NCI-H748 treated with DMSO at 0.1 percent for 48 hours (cell line): ENCODE measurements around the gene CHIT1.

ENCODE experiments used
- DNase-seq: peaks from one replicate; lab custom pipeline; 2025; lab: John Stamatoyannopoulos, UW

CHIT1 gene

GRCh38 chr1:203174324-203174985 is 55.0 kb downstream of the CHIT1 start:
- DNase-seq = no peak

DNA sequence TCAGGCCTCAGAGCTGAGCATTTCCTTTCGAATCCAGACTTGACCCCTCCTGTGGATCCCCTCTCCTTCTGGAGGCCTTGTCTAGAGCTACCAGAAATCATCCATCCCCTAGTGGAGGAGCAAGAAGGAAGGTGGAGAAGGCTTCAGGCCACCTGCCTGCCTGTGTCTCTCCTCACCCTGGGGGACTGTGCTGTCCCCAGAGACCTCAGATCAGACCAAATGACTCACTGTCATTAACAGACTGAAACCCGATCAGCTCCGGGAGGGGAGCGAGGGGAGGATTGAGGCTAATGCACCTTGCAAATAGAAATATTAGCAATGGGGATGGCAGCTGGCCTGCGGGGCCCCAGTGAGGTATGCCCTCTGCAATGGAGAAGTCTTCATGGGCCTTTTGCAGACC is 55.9 kb downstream of the CHIT1 start:
- DNase-seq = no peak

DNA sequence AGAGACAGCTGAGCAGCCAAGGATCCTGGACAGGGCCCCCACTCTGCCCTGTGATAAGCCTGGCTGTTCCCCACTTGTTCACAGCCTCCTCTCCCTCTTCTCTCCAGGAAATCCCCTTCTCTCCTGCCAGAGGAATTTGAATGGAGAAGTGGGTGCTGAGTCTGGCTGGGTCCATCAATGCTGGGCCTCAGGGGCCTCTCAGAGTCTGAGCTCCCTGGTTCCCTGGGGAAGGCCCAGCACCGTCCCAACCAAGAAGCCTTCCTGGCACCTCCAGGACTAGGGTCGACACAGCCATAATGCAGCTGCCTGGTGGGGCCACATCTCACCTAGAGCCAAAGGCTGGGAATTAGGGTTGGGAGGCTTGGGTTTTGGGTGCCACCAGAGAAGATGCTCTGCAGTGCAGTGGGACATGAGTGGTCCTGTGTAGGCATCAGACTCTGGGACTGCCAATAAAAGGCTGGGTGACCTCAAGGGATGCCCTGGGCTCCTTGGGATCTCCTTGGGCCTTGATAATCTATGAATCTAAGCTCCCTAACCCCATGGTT is 56.4 kb downstream of the CHIT1 start:
- no peak for DNase-seq

DNA sequence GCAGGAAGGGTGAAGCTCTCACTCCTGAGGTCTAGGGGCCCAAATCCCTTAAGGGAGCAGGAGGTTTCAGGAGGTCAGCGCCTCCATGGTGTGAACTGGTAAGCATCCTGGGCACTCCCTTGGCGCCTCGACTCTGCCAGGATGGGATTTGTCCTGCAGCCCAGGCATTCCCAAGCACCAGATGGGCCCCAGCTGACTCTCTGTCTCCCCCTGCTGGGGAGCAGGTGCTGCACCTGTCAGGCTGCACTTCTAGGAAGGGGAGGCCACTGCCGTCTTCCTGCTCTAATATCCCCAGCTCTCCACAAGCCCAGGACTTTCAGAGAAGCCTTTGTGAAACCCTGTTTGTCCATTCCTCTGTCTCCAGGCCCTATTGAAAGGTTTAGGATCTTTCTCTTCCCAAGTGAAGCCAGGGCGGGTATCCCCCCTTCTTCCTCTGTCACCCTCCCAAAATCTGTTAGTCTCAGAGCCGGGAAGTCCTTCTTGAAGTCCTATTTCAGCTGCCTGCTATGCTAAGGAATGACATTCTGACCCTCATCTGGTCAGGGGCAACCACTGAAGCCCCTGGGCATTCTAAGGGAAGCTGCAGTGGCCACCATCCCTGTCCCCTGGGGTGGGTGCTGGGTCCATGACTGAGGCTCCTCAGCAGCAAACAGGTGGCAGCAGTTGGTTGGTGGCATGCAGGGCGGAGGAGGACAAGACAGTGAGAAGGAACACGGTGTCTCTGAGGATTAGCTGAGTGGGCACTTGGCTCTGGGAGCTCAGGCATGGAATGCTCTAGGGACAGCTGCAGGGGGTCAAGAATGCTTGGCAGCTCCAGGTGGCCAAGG is 57.1 kb downstream of the CHIT1 start:
- no peak for DNase-seq

DNA sequence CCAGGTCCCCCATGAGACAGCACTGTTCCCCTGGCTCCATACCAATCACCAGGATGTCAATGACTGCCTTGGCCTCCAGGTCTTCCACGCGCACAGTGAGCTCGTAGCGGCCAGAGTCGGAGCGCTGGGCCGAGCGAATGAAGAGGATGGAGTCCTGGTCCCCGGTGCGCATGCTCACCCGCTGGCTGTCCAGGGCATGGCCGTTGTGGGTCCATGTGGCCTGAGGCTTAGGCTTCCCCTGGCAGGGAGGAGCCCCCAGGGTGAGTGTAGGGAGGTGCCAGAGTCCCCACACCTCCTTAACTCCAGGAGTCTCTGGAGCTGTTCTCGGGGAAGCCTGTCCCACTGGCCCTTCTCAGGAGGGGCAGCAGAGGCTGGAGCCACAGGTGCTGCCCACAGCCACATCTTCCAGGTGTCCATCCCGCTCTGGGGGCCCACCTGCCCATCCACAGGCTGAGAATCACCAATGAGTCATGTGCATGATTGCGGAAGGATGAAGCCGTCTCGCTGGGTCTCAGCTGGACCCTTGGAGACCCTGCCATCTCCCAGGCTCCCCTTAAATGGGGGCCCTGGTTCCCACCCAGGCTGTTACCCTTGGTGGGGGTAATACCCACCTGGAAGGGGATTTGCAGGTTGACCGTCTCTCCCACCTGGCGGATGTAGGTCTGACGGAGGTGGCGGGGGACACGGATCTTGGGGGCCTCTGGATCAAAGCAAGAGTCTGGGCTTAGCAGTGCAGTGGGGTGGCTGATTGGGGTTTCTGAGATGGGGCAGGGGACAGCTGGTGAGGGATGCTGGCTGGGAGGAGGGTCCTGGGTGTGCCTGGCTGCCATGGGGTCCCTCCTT is 57.9 kb downstream of the CHIT1 start:
- DNase-seq = no peak

DNA sequence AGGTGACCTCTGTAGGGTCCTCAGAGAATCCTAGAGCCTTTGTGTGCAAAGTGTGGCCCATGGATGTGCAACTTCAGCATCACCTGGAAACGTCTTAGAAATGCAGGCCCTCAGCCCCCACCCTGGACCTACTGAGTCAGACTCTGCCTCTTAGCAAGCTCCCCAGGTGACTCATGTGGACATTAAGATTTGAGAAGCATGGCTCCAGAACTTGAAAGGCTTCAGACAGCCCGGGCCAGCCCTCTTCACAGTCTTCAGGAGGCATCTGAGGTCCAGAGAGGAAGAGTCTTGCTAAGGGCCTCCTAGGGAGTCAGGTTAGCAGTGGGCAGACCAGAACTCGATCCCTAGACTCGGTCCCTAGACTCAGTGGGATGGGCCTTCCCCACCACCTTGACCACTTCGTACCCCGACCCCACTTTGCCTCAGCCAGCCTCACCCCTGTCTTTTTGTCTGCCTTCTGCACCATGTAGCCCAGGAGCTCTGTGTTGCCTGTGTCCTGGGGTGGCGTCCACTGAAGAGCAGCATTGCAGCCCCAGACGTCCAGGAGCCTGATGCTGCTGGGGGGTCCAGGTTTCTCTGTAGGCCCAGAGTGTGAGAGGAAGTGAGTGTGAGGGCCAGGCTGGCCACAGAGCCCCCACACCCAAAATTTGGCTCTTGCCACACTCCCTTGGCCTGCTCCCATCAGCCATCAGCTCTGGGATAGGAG is 58.7 kb downstream of the CHIT1 start:
- no peak for DNase-seq

DNA sequence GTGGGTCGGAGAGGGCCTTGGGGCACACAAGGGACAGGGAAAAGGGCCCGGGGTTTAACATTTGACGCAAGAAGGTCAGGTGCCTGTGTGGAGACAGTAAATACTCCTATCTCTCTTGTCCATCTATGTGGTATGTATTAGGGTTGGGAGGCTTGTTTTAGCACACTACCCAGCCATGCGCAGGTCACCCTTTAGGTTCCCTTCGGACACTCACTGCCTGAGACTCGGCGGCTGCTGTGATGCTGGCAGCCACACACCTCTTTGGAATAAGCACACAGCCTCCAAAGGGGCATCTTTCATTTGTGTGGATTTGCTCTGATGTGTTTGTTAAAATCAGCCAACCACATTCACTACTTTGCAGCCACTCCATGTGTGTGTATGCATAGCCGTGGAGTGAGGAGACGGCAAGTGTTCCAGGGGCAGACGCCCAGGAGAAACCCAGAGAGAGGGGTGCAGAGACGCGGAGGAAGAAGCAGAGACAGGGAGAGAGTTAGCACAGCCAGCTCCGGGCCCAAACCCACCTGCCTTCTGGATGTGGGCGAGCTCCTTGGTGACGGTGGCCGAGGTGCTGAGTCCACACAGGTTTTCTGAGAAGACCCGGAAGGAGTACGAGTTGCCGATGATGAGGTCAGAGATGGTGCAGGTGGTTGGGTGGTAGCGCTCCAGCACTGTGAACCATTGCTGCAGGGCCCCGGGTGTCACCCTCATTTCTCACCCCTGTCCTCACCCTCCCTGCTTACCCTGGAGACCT is 59.5 kb downstream of the CHIT1 start:
- DNase-seq = no peak

DNA sequence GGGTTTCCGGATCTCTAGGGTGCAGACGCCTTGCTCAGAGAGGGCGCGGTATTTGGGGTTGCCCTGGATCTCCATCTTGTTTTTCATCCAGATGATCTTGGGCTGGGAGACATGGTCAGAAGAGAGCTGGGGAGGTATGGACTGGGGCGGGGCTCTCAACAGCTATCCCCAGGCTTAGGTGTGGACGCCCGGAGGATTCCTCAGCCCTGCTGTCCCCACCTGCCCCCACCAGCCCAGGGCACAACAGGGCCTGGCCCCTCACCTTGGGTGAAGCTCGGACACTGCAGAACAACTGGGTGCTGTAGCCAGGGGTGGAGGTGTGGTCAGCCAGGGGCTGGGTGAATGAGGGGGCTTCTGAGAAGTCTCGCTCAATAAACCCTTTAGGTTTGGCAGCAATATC is 60.5 kb downstream of the CHIT1 start:
- no peak for DNase-seq

- DNase-seq = no peak
These were observed 61.2 kb downstream of the CHIT1 start for GRCh38 chr1:203168256-203168786.

- DNase-seq = no peak
These were observed 61.6 kb downstream of the CHIT1 start for GRCh38 chr1:203167913-203168200.

DNA sequence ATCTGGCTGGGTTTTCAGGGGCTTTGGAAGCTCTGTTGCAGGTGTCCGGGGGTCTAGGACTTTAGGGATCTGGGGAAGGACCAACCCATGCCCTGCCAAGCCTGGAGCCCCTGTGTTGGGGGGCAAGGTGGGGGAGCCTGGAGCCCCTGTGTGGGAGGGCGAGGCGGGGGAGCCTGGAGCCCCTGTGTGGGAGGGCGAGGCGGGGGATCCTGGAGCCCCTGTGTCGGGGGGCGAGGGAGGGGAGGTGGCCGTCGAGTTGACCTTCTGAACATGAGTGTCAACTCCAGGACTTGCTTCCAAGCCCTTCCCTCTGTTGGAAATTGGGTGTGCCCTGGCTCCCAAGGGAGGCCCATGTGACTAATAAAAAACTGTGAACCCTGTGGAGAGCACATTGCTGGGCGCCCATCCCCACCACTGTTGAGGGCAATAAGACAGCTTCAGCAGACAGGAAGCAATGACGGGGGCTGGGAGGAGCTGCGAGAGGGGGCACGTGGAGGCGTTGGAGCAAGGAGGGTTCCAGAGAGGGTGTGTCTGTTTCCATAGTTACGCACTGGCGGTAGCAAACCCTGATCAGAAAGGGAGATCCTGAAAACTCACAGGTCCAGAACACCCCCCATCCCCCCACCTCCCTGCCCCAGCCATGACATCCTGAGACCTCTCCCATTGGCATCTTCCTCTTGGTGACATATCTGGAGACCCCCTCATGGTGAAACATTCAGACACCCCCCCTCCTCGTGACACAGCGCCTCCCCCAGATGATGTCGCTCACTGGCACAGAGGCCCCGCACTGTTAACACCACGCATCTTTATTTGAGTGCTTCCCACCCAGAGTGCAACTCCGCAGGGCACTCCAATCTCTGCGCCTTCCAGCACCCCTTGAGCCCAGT is 62.2 kb downstream of the CHIT1 start:
- no peak for DNase-seq

DNA sequence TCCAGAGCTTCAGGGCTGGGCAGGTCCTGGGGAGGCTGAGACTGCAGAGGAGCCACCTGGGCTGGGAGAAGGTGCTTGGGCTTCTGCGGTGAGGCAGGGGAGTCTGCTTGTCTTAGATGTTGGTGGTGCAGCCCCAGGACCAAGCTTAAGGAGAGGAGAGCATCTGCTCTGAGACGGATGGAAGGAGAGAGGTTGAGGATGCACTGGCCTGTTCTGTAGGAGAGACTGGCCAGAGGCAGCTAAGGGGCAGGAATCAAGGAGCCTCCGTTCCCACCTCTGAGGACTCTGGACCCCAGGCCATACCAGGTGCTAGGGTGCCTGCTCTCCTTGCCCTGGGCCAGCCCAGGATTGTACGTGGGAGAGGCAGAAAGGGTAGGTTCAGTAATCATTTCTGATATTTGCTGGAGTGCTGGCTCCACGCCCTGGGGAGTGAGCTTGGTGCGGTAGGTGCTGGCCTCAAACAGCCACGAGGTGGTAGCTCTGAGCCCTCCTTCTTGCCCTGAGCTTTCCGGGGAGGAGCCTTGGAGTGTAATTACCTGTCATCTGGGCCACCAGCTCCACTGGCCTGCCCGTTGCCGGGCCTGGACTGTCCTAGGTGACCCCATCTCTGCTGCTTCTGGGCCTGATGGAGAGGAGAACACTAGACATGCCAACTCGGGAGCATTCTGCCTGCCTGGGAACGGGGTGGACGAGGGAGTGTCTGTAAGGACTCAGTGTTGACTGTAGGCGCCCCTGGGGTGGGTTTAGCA is 63.1 kb downstream of the CHIT1 start:
- DNase-seq = no peak
